ENCODE measurements around the gene VAV3. TPM values are rescaled to one million over a fixed set of nuclear protein-coding genes. Genes with fewer than 3 reads are reported as not detected.
"Not testable (repeated sequence)": the region's sequence is repeated elsewhere in the genome, so short reads cannot be mapped to it uniquely, and the experiment has no call there.

VAV3 gene
- total RNA-seq, 1 experiment from 2014 or later, result 0.84 TPM

DNA sequence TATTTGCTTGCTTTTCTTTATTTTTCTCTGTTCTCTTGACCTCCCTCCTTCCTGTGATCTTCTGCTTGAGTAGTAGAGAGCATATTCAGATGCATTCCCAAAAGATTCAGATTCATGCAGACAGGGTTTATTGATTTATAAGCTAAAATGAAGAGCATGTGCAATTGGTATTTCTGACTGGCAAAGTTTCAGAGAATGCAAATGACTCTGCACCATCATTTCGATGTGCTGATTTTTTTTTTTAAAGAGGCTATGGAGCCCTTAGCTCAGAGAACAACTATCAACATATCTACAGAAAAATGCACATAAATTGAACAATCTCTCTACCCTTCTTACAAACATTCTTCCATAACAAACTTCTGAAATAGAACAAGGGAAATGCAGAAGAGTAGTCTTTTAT, 312.0 kb downstream of the VAV3 start:
- no peak for DNase-seq (ENCODE audit: low read depth)

DNA sequence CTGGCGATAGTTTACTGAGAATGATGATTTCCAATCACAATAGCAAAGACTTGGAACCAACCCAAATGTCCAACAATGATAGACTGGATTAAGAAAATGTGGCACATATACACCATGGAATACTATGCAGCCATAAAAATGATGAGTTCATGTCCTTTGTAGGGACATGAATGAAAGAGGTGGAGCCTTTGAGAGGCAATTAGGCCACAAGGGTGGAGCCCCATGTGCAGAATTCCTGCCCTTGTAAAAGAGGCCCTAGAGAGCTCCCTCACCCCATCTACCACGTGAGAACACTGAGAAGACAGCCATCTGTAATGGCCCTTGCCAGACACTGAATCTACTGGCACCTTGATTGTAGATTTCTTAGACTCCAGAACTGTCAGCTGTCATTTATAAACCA, 314.2 kb downstream of the VAV3 start:
- DNase-seq (ENCODE audit: low read depth), result not testable (repeated sequence)

DNA sequence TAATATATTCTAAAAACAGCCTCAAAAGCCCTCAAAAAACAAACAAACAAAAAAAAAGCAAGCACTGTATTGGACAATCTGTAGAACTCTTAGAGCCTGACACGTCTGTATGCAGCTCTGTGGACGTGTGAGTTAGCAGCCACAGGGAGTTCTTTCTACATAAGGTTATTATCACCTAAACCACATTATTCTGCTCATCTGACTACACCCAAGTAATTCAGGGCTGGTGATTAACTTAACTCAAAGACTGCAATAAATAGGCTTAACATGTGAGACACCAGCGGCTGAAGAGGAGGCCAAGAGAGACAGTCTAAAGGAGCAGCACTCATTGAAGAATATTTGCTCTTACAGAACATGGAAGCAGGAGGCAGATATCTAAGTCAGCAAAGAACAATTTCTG, 316.0 kb downstream of the VAV3 start:
- DNase-seq (ENCODE audit: low read depth), result no peak

GRCh38 chr1:107648071-107648470, 316.9 kb downstream of the VAV3 start:
- peak; percentile 9 for DNase-seq (ENCODE audit: low read depth)

DNA sequence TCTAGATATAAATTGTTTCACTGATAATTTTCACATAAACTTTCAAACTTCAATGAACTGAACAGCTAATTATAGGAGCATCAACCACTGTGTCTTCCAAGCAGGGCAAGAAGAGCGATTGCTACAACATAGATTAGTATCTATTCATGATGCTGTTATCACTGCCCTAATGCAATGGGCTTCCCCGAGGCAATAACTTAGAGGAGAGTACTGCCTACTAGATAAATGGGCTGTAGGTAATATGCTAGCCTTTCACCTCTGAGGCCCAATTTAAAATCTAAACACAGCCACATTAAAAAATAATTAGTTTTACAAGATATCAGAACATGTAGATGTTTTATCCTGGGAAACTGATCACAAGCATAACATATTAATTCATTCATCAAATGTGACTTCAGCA, 318.0 kb downstream of the VAV3 start:
- no peak for DNase-seq (ENCODE audit: low read depth)

DNA sequence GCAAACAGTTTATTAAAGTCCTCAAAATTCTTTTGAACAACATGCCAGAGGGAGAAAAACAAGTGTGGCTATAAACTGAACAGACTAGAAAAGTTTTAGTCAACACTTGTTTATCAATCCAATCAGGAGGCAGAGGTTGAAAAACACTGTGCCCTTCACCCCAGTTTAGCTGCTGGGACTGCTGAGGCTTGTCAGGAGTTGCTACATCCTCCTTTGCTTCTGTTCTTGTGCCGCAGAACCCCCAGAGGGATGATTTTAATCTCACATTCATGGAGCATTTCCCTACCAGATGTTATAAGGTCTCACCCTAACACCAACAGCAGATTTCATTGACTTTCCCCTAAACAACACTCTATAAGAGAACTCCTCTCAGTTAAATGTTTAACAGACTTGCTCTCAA, 321.2 kb downstream of the VAV3 start:
- DNase-seq (ENCODE audit: low read depth), result no peak

DNA sequence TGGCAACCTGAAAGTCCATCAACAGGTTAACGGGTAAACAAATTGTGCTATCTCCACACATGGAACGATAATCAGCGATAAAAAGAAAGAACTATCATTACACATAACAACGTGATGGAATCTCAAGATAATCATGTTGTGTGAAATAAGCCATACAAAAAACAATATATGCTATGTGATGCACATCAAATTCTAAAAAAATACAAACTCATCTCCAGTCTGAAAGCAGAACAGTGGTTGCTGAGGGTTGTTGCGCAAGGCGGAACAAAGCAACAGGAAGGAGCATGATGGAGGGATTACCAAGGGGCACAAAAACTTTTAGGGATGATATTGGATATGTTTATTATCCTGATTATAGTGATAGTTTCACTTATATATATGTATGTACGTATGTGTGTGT, 324.8 kb downstream of the VAV3 start:
- DNase-seq (ENCODE audit: low read depth), result no peak

- no peak for DNase-seq (ENCODE audit: low read depth)
Observed at GRCh38 chr1:107637101-107637500, 327.9 kb downstream of the VAV3 start.

DNA sequence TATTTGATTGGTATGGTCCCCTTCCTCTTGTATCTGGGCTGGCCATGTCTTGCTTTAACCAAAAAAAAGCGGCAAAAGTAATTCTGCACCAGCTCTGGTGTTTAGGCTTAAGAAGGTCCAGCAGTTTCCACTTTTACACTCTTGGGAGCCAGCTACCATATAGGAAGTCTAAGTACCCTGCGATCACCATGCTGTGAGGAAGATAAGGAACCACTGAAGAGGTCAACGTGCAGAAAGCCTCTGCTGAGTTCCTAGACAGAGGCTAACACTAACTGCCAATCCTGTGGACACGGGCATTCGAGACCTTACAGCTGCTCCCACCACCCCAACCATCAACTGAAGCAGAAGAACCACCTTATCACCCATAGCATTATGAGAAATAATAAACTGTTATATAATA, 331.4 kb downstream of the VAV3 start:
- DNase-seq (ENCODE audit: low read depth), result no peak

DNA sequence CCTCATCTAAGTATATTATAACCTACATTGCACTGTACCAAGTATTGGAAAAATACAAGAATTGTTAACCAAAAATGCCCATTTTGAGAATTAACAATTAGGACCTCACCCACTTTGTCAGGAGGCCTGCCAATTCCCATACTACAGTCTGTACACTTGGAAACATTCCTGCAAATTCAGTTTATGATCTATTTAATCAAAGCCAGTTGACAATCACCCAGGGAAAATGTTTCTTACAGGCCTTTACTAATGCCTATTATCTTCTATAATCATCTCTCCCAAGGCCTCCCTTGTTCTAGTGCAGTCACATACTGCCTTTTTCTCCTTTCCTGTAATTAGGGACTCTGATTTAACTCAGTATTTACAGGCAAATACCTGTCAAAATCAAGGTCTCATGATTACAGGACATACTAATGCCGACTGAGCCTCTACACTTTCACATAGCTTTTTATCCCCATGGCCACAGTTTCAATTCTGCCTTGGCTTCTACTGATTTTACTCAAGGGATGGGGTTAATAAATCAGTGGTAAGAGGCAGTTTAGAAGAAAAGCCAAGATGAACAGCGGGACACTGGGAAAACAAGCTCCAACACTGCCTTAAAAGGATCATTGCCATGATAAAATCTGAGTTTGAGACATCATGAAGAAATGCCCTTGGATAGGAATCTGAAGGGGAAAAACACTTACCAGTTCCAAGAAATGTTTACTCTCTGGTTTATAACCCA, 338.7 kb downstream of the VAV3 start:
- DNase-seq (ENCODE audit: low read depth), result no peak

- DNase-seq (ENCODE audit: low read depth), result no peak
Observed at GRCh38 chr1:107625405-107626029, 339.5 kb downstream of the VAV3 start.

GRCh38 chr1:107623431-107623830, 341.5 kb downstream of the VAV3 start:
- no peak for DNase-seq (ENCODE audit: low read depth)

DNA sequence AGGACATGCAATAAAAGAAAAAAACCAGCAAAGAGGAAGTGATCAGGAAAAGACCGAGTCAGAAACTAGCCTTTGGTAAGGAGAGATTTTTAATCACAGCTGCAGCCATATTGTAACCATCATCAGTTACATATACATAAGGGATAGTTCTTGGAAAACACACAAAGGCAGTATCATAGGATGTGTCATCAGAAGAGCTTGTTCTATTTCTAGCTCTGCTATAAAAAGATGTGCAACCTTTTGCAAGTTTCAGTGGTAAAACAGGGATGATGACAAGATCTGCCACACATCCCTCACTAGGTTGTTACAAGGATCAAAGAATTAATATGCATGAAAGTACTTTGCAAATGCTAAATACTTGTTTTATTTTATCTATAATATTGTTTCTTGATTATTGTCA, 342.0 kb downstream of the VAV3 start:
- no peak for DNase-seq (ENCODE audit: low read depth)

- DNase-seq (ENCODE audit: low read depth), result no peak
Observed at GRCh38 chr1:107622535-107622934, 342.4 kb downstream of the VAV3 start.

- no peak for DNase-seq (ENCODE audit: low read depth)
Observed at GRCh38 chr1:107620753-107621152, 344.2 kb downstream of the VAV3 start.

DNA sequence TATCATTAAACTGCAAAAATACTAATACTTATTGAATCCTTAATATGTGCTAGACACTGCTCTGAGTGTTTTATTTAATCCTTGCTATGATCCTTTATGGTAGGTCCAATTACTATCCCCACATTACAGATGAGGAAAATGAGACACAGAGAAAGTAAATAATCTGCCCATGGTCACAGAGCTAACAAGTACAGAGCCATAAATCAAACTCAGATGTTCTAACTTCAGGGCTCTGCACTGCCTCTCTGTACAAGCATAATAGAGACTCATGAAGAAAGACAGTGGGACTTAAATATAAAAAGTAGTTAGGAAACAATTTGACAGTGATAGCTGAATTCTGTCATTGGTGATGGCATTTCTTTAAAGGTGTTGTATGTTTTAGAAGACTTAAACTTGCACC, 346.4 kb downstream of the VAV3 start:
- no peak for DNase-seq (ENCODE audit: low read depth)

DNA sequence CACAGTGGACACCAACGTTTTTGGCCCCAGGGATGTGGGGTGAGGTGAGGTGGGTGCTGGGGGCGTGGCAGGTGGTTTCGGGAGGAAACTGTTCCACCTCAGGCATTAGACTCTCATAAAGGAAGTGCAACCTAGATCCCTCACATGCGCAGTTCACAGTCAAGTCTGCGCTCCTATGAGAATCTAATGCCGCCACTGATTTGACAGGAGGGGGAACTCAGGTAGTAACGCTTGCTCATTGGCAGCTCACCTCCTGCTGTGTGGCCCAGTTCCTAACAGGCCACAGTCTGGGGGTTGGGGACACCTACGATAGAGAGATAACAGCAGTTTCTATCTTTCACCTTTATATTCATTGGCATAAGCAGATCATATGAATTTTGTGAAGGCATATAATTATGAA, 347.1 kb downstream of the VAV3 start:
- no peak for DNase-seq (ENCODE audit: low read depth)

GRCh38 chr1:107617456-107617855, 347.5 kb downstream of the VAV3 start:
- DNase-seq (ENCODE audit: low read depth), result peak; percentile 1

- DNase-seq (ENCODE audit: low read depth), result no peak
Observed at GRCh38 chr1:107609808-107610207, 355.2 kb downstream of the VAV3 start.

- DNase-seq (ENCODE audit: low read depth), result no peak
Observed at GRCh38 chr1:107604825-107605224, 360.2 kb downstream of the VAV3 start.

DNA sequence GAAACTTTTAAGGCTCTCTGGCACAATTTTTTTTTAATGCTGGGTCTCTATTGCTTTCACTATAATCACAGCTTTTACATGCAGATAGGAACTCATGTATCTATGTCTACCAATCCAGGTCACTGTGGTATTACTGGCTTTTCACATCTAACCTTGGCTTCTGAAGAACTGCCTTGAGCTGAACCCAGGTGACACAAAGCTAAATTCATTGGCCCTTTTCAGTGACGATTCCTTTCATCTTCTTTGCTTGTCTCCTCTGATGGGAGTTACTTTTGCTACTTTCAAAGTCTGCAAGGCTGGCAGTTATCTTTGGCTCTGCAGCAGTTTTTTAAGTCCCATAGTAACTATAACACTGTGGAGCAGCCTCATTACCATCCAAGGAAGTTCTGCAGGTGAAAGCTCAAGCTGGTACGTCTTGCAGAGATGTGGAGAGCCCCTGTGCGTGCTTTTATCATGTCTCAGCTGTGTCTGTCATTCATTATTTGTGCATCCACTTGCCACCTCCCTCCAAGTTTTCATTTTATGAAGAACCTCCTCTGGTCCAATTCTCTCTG, 364.3 kb downstream of the VAV3 start:
- no peak for DNase-seq (ENCODE audit: low read depth)

GRCh38 chr1:107599220-107599619, 365.8 kb downstream of the VAV3 start:
- DNase-seq (ENCODE audit: low read depth), result no peak

DNA sequence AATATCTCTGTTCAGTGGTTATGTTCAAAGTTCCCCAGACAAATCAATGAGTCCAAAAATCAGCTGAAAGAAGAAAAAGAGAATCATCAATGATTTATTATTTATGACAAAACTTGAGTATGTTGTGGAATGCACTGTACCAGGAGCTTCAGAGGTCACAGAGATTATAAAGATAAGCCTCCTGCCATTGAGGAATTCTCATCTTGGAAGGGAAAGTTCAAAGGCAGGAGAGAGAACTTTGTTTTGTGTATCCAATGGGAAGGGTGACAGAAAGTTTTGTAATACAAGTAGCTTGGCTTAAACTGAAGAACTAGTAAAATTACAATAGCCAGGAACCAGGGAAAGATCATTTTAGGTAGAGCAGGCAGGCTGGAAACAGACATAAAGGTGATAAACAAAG, 367.7 kb downstream of the VAV3 start:
- no peak for DNase-seq (ENCODE audit: low read depth)

GRCh38 chr1:107594536-107594935, 370.4 kb downstream of the VAV3 start:
- DNase-seq (ENCODE audit: low read depth), result no peak

Data from RPMI7951 (cell line).